GM12878 (cell line): Measurements from ENCODE around the gene KIF23. TPM values are rescaled to one million over a fixed set of nuclear protein-coding genes. Genes with fewer than 3 reads are reported as not detected.

Experiments used
- ATAC-seq: fragments of 200-7000 bp; cut with Tn5 transposase; 3 replicates; pipeline ENCODE4 v1.9.1; 2020; ENCODE audit warnings: mild to moderate bottlenecking, moderate library complexity
- BruUV-seq: library from RNA; stranded (reverse); fragments of 400-500 nt; replicated peaks from 2 replicates; lab custom pipeline; 2021; lab: Mats Ljungman, UMichigan
- CTCF ChIA-PET: fragments of 300-600 bp; sonication (Branson Sonifier 250); formaldehyde crosslinking; extraction: SDS; loops from one replicate; lab custom pipeline; 2021; ENCODE audit warnings: inconsistent platforms; lab: Yijun Ruan, JAX
- POLR2A ChIA-PET: fragments of 350-600 bp; formaldehyde crosslinking; extraction: SDS; loops from one replicate; lab custom pipeline; 2021; ENCODE audit warnings: inconsistent platforms; lab: Charles Lee
- RAD21 ChIA-PET: fragments of 300-600 bp; sonication (Branson Sonifier 250); formaldehyde crosslinking; loops from one replicate; lab custom pipeline; 2023; ENCODE audit warnings: antibody characterized with exemption; ENCODE audit not compliant: unreplicated experiment; lab: Charles Lee
- SMC1A ChIA-PET: fragments of 300-600 bp; sonication (Branson Sonifier 250); formaldehyde crosslinking; loops from one replicate; lab custom pipeline; 2023; ENCODE audit not compliant: unreplicated experiment, uncharacterized antibody; lab: Charles Lee
- DNase-seq: peaks from one replicate; pipeline ENCODE4 v3.0.0-alpha.2; 2011; ENCODE audit warnings: low read depth, low spot score
- FAIRE-seq: peaks from 3 replicates; lab custom pipeline; 2011; peaks lifted over from hg19 to GRCh38; lab: Jason Lieb, UNC
- H2AFZ ChIP-seq: 2 replicates; pipeline ENCODE4 v1.6.0; 2011; ENCODE audit warnings: low read depth, low read length, control low read depth; ENCODE audit not compliant: control insufficient read depth
- H3K27ac ChIP-seq: 2 replicates; pipeline ENCODE4 v1.5.1; 2011; ENCODE audit warnings: control low read depth; ENCODE audit not compliant: control insufficient read depth, insufficient read depth
- H3K27me3 ChIP-seq, 2 experiments: replicated peaks in 1 of 2; 2 replicates each; pipeline versions ENCODE4 v1.6.0 to v1.6.1; 2011; ENCODE audit warnings: low read length in 1 of 2; ENCODE audit not compliant: control insufficient read depth in 2 of 2, insufficient read depth in 2 of 2
- H3K36me3 ChIP-seq, 2 experiments: 2 replicates each; pipeline ENCODE4 v1.5.1; 2011; ENCODE audit warnings: low read length in 1 of 2; ENCODE audit not compliant: control insufficient read depth in 2 of 2, insufficient read depth in 2 of 2
- H3K4me1 ChIP-seq: 2 replicates; pipeline ENCODE4 v1.6.1; 2011; ENCODE audit warnings: mild to moderate bottlenecking, low read length, moderate library complexity, mixed read lengths; ENCODE audit not compliant: control insufficient read depth, insufficient read depth
- H3K4me2 ChIP-seq: 2 replicates; pipeline ENCODE4 v1.6.0; 2011; ENCODE audit warnings: control low read depth; ENCODE audit not compliant: control insufficient read depth, insufficient read depth
- H3K4me3 ChIP-seq: fragments of 200-600 bp; sonication (generic); 2 replicates; pipeline ENCODE4 v1.5.1; 2016
- H3K79me2 ChIP-seq: 2 replicates; pipeline ENCODE4 v1.6.0; 2011; ENCODE audit warnings: low read length; ENCODE audit not compliant: control insufficient read depth, insufficient read depth
- H3K9ac ChIP-seq: 2 replicates; pipeline ENCODE4 v1.8.0; 2011; ENCODE audit warnings: low read length, control low read depth, mixed read lengths; ENCODE audit not compliant: control insufficient read depth, insufficient read depth
- H3K9me3 ChIP-seq: replicated peaks from 3 replicates; pipeline ENCODE4 v1.5.1; 2011; ENCODE audit warnings: mild to moderate bottlenecking, low read length; ENCODE audit not compliant: control insufficient read depth, insufficient read depth
- H4K20me1 ChIP-seq: 2 replicates; pipeline ENCODE4 v1.6.0; 2011; ENCODE audit not compliant: control insufficient read depth, insufficient read depth
- CEBPB ChIP-seq, 2 experiments: fragments of 150-350 bp in 1 of 2; IDR thresholded peaks; 2 replicates each; pipeline ENCODE4 v1.6.1; 2012 to 2014; ENCODE audit warnings: low read depth in 2 of 2, low read length in 2 of 2, borderline replicate concordance in 1 of 2, inconsistent platforms in 1 of 2
- CREB1 ChIP-seq: IDR thresholded peaks from 2 replicates; pipeline ENCODE4 v1.6.1; 2012; ENCODE audit warnings: low read depth, mild to moderate bottlenecking, inconsistent platforms
- CREM ChIP-seq: IDR thresholded peaks from 2 replicates; pipeline ENCODE4 v1.6.1; 2014; ENCODE audit warnings: antibody characterized with exemption, low read depth
- EED ChIP-seq: sonication (generic); IDR thresholded peaks from 2 replicates; pipeline ENCODE4 v1.6.1; 2016; ENCODE audit warnings: antibody characterized with exemption, low read depth
- GATAD2B ChIP-seq: fragments of 450-650 bp; conservative IDR thresholded peaks from 2 replicates; pipeline ENCODE4 v1.6.1; 2017; ENCODE audit warnings: low read depth, mild to moderate bottlenecking, moderate library complexity
- HDGF ChIP-seq: fragments of 450-650 bp; IDR thresholded peaks from 2 replicates; pipeline ENCODE4 v1.6.1; 2016; ENCODE audit warnings: antibody characterized with exemption
- IKZF1 ChIP-seq: fragments of 450-650 bp; conservative IDR thresholded peaks from 2 replicates; pipeline ENCODE4 v1.6.1; 2017; ENCODE audit warnings: antibody characterized with exemption, mild to moderate bottlenecking
- IKZF2 ChIP-seq, 2 experiments: fragments of 450-650 bp; IDR thresholded peaks; 2 replicates each; pipeline ENCODE4 v1.6.1; 2017; ENCODE audit warnings: mild to moderate bottlenecking in 2 of 2, moderate library complexity in 2 of 2
- MEF2B ChIP-seq: fragments of 450-650 bp; IDR thresholded peaks from 2 replicates; pipeline ENCODE4 v1.6.1; 2018; ENCODE audit warnings: mild to moderate bottlenecking, moderate library complexity; ENCODE audit not compliant: partially characterized antibody, poor library complexity, severe bottlenecking
- NR2F1 ChIP-seq: fragments of 450-650 bp; conservative IDR thresholded peaks from 2 replicates; pipeline ENCODE4 v1.6.1; 2017; ENCODE audit warnings: mild to moderate bottlenecking
- PML ChIP-seq: IDR thresholded peaks from 2 replicates; pipeline ENCODE4 v1.6.1; 2012; ENCODE audit warnings: low read length, inconsistent platforms
- POLR2AphosphoS5 ChIP-seq: IDR thresholded peaks from 2 replicates; pipeline ENCODE4 v1.6.1; 2011; ENCODE audit warnings: mild to moderate bottlenecking, low read length, inconsistent platforms
- RAD21 ChIP-seq: IDR thresholded peaks from 2 replicates; pipeline ENCODE4 v1.6.1; 2011; ENCODE audit warnings: mild to moderate bottlenecking, low read depth, low read length, moderate library complexity; ENCODE audit not compliant: insufficient read depth
- RUNX3 ChIP-seq: IDR thresholded peaks from 2 replicates; pipeline ENCODE4 v1.6.1; 2012; ENCODE audit warnings: low read length, inconsistent platforms
- SREBF2 ChIP-seq: IDR thresholded peaks from 2 replicates; pipeline ENCODE4 v1.6.1; 2012; ENCODE audit warnings: mild to moderate bottlenecking, low read length
- SRF ChIP-seq, 2 experiments: IDR thresholded peaks; 2 replicates each; pipeline ENCODE4 v1.6.1; 2011; ENCODE audit warnings: low read depth in 2 of 2, low read length in 2 of 2, mild to moderate bottlenecking in 1 of 2, moderate library complexity in 1 of 2
- SUPT20H ChIP-seq: IDR thresholded peaks from 2 replicates; pipeline ENCODE4 v1.6.1; 2011; ENCODE audit warnings: low read depth, mild to moderate bottlenecking, low read length, moderate library complexity, borderline replicate concordance; ENCODE audit not compliant: control insufficient read depth
- YBX1 ChIP-seq: fragments of 450-650 bp; IDR thresholded peaks from 2 replicates; pipeline ENCODE4 v1.6.1; 2016; ENCODE audit warnings: antibody characterized with exemption
- YY1 ChIP-seq: IDR thresholded peaks from 2 replicates; pipeline ENCODE4 v1.6.1; 2011; ENCODE audit warnings: low read depth, mild to moderate bottlenecking, low read length
- WGBS: methylation state at CpG from one replicate; pipeline ENCODE4 v1.1.6; 2016; ENCODE audit warnings: low lambda C conversion rate; ENCODE audit not compliant: insufficient replicate concordance, insufficient coverage; ENCODE audit errors: missing lambda C conversion rate; 5-methylcytosine and 5-hydroxymethylcytosine counted together
- in situ Hi-C: fragments of 300-500 bp; cut with MboI; formaldehyde crosslinking; loops from 9 replicates; pipeline ENCODE4 v1.14.3; 2018; ENCODE audit warnings: mixed read lengths
- intact Hi-C: fragments of 100-400 bp; cut with micrococcal nuclease; formaldehyde crosslinking; loops from one replicate; pipeline ENCODE4 v1.14.2; 2022; ENCODE audit not compliant: unreplicated experiment
- polyA plus RNA-seq, 11 experiments: library from polyadenylated mRNA; depleted of rRNA in 4 of 11; unstranded in 6 of 11; stranded (reverse) in 5 of 11; fragments of >200 nt; fragmentation: Nextera tagmentation in 4 of 11; fragmentation: Illumina TruSeq in 1 of 11; extraction: Ambion mirVana in 4 of 11; extraction: Trizol in 1 of 11; gene quantifications; 1 replicate in 1 of 11; 2 replicates in 10 of 11; pipeline versions ENCODE4 v1.2.1 to v1.2.3, GENCODE V29; 2011 to 2016; ENCODE audit warnings: inconsistent platforms in 2 of 11, missing spikeins in 2 of 11, low read depth in 1 of 11
- total RNA-seq, 4 experiments: library from RNA; depleted of rRNA in 3 of 4; stranded (reverse); fragments of >200 nt in 3 of 4; fragmentation: Illumina TruSeq in 1 of 4; extraction: Trizol in 1 of 4; gene quantifications; 2 replicates each; pipeline versions ENCODE4 v1.2.1 to v1.2.3, GENCODE V29; 2013 to 2021

The KIF23 gene
- total and polyA plus RNA-seq, 10 of the 15 experiments (the other 5 are each of a cell fraction or from before 2014, with no cell fraction given), result 28.0 to 62.5 (median 46.6) TPM

- no peaks in the 10 kb centered on the region for H3K4me1 ChIP-seq
- POLR2A ChIA-PET, result interaction anchor here (0.6 to 0.9 kb wide), 2 partner anchors 23 to 32 kb away, joined by 3 to 4 read pairs; no protein-coding TSS in a partner anchor
- no peak for ATAC-seq
- in situ Hi-C loops, result no loop called here
- 82% methylated on average over 4 of the region's 4 CpGs for WGBS
- CTCF ChIA-PET, result interaction anchor here (1.0 to 1.4 kb wide), 4 partner anchors 10 to 40 kb away, joined by 3 to 5 read pairs (median 3); no protein-coding TSS in a partner anchor
- no TSS peak for BruUV-seq
- H3K36me3 ChIP-seq, result peaks cover 5 to 30% of the 10 kb centered on the region in 2 experiments
- H3K9me3 ChIP-seq, result no peaks in the 10 kb centered on the region
- intact Hi-C loops, result no loop called here
- SMC1A ChIA-PET, result interaction anchor here (0.9 to 1.0 kb wide), 2 partner anchors 9 to 27 kb away, joined by 3 read pairs; no protein-coding TSS in a partner anchor
- RAD21 ChIA-PET, result no interaction called here
- no peak for DNase-seq
- no peak for FAIRE-seq
- peaks cover 7% of the 10 kb centered on the region for H3K79me2 ChIP-seq
- H3K4me2 ChIP-seq, result no peak overlapping the region
- H2AFZ ChIP-seq, result no peak overlapping the region
- H3K4me3 ChIP-seq, result no peak overlapping the region
- H4K20me1 ChIP-seq, result no peaks in the 10 kb centered on the region
- H3K27ac ChIP-seq, result no peak overlapping the region
- H3K27me3 ChIP-seq, result no peaks in the 10 kb centered on the region
- no peak for TF ChIP-seq SUPT20H
- no peak for TF ChIP-seq SREBF2
- no peak for TF ChIP-seq IKZF2 (IDR thresholded peaks at IDR 0.05)
- no peak for TF ChIP-seq PML
- TF ChIP-seq MEF2B, result no peak
- TF ChIP-seq HDGF, result no peak
- TF ChIP-seq CREM, result no peak
- TF ChIP-seq CREB1, result no peak
- TF ChIP-seq CEBPB (IDR thresholded peaks at IDR 0.05; ENCODE audit: borderline replicate concordance in 1 of 2, low read depth in 2 of 2, low read length in 2 of 2), result no peak
- TF ChIP-seq RUNX3, result no peak
- no peak for TF ChIP-seq IKZF1
- no peak for TF ChIP-seq YY1
- TF ChIP-seq NR2F1, result no peak
- no peak for TF ChIP-seq POLR2AphosphoS5
- TF ChIP-seq EED, result no peak
- TF ChIP-seq RAD21, result no peak
- no peak for TF ChIP-seq SRF (IDR thresholded peaks at IDR 0.05; ENCODE audit: low read depth in 2 of 2, low read length in 2 of 2)
- TF ChIP-seq GATAD2B, result no peak
- TF ChIP-seq YBX1, result no peak
- H3K9ac ChIP-seq, result no peak overlapping the region
Observed at GRCh38 chr15:69422336-69422895, 8.3 kb downstream of the KIF23 start.
